DLD1 (cell line): ENCODE results near the gene CDKAL1.
"Not testable (repeated sequence)": the region's sequence is repeated elsewhere in the genome, so short reads cannot be mapped to it uniquely, and the experiment has no call there.

Experiments used
- in situ Hi-C: cut with HindIII; loops from 2 replicates; pipeline ENCODE4 v1.10.0; 2017; ENCODE audit warnings: low sequenced_read_pairs

The CDKAL1 gene

DNA sequence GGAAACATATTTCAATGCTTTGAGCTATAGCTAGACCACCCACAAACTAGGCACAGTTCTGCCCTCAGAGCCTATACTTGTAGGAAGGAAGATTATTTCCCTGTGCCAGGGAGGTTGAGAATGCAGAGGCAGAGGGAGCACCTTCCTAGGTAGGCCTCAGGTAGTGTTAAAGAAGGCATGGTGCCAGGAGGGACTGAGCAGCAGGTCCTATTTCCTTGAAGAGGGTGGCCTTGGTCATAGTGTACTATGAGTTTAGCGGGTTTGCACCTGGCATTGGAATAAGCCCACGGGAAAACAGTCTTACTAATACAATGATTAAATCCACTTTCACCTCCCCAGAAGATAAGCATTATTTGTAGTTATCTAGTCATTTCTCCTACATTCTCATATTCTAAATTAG lies 375.4 kb downstream of the CDKAL1 start:
- in situ Hi-C loops = no loop called here

DNA sequence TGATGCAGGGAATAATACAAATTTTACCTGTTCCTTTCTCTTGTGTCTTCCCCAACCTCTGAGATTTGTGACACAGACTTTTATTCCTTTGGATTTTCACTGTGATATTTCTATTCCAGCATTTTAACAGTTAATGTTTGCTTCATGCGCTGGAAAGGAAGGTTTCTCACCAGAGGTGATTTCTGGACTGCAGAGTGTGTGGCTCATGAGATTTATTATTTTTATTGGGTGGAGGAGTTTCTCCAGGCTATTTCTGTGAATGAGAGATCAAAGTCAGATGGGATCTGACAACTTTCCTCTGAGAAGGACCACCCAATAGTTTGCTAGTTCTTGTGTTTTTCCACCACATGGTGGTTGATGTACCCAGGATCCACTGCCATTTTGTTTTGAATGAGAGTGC lies 377.5 kb downstream of the CDKAL1 start:
- in situ Hi-C loops = no loop called here

DNA sequence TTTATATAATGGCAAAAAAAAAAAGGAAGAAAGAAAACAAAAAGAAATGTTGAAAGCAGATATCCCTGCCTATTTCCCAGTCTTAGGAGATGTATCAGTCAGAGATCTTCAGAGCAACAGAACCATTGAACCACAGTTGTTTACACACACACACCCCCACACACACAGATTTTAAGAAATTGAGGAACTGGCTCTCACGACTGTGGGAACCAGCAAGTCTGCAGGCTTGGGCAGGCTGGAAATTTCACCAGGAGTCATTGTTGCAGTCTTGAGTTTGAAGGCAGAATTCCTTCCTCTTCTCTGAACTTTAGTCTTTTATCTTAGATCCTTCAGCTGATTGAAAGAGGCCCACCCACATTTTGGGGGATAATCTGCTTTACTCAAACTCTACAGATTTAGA lies 380.9 kb downstream of the CDKAL1 start:
- in situ Hi-C loops = no loop called here

DNA sequence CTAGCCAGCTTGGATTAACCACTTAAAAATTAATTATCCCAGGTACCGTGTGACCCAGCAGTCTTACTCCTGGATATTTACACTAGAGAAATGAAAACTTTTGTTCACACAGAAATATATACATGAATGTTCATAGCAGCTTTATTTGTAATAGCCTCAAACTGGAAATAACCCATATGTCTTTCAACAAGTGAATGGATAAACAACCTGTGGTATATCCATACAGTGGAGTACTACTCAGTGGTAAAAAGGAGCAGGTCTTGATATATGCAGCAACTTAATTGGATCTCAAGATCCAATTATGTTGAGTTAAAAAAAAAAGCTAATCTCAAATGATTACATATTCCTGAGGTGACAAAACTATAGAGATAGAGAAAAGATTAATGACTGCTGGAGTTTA lies 381.4 kb downstream of the CDKAL1 start:
- in situ Hi-C loops = no loop called here

DNA sequence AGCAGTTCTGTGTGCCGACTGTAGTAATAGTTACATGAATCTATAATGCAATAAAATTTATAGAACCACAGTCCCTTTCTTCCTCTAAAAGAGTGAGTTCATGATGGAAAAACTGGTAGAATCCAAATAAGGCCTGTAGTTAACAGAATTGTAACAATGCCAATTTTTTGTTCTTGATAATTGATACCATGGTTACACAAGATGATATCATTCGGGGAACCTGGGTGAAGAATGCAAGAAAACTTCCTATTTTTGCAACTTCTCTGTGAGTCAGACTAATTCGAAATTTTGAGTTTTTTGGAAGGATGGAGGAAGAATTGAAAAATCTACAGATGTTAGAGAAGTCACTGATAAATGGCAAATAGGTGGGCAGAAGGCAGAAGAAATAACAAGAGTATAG lies 381.8 kb downstream of the CDKAL1 start:
- in situ Hi-C loops = no loop called here

DNA sequence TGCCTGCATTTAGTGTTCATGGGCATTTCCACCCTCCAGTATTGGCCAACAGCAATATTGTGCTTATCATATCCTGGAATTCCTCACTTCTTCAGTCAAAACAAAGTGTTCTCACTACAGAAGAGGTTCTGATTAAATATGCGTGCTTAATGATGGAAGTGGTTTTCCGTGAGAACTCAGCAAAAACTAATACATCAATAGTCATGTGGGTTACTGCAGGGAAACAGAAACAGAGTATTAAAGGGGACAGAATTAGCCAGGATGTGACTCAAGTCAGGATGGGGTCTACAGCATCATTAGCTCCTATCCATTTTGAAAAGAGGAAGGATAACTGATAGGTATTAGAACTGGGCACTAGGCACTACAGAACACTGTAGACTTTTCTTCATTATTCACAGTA lies 384.6 kb downstream of the CDKAL1 start:
- in situ Hi-C loops = no loop called here

DNA sequence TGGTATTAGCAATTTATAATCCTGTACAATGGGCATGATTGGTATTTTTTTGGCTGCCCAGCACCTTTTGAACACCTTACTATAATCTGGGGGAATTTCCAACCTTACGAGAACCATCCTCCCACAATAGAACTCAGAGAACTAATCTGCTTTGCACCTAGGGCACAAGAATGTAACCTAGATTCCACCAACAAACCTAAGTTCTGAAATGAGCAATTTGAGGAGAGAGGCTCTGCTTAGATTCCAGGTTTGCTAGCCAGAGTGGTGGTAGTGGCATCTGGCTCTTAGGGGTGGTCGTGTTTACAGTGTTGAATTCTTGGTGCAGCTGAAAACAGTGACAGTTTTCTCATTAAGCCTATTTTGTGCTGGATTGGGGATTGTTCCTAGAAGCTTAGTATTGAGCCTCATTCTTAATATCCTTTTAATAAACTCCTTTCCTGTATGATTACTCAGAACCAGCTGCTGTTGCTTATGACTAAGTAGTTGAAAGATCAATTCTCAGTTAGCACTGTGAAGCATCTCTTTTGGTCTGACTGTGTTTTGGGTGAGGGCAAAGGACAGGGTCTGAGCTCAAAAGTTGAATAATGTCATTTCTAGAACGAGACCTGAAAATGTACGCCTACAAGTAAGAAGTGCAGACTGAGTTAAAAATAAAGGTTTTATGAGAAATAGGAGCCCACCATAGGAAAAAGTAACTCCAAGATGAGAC lies 385.6 kb downstream of the CDKAL1 start:
- in situ Hi-C loops = no loop called here

DNA sequence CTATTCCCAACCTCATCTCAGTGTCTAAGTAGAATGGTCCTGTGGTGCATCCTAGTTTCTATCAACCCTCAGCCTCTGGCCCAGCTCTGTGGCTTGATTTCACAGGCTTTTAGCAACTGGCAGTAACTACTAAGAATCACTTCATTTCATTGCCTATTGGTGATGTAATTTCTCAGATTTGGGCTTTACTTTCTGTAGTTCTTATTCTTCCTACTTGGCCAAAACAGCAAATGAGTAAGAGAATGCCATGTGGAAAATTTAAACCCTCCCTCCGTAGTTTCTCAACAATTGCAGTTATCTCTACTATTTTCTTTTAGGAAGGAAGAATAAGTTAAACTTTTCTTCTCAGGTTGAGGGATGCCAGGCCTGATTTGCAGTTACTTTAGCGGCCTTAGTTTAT lies 387.3 kb downstream of the CDKAL1 start:
- in situ Hi-C loops = no loop called here

DNA sequence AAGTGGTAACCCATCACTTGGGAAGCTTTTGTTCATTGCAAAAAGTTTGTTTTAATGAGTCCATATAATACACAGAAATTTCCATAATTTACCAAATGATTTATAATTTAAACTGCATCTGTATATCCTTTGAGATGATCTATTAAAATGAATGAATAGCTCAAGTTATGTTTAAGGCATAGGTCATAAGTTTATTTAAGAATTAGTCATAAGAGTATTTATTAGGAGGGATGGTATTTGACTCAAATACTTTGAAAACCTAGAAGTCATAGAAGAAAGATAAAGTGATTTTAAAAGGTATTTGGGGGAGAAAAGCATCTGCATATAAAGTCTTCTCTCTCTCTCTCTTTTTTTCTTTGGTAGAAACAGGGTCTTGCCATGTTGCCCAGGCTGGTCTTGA lies 388.5 kb downstream of the CDKAL1 start:
- in situ Hi-C loops = no loop called here

DNA sequence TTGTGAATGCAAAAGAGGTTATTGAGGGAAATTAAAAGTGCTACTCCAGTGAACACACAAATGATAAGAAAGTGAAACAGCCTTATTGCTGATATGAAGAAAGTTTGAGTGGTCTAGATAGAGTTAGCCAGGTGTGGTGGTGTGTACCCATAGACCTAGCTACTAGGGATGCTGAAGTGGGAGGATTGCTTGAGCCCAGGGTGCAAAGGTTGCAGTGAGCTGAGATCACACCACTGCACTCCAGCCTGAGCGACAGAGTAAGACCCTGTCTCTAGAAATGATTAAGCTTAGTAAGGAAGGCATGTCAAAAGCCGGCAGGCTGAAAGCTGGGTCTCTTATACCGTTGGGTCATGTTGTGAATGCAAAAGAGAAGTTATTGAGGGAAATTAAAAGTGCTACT lies 389.8 kb downstream of the CDKAL1 start:
- in situ Hi-C loops = not testable (repeated sequence)

DNA sequence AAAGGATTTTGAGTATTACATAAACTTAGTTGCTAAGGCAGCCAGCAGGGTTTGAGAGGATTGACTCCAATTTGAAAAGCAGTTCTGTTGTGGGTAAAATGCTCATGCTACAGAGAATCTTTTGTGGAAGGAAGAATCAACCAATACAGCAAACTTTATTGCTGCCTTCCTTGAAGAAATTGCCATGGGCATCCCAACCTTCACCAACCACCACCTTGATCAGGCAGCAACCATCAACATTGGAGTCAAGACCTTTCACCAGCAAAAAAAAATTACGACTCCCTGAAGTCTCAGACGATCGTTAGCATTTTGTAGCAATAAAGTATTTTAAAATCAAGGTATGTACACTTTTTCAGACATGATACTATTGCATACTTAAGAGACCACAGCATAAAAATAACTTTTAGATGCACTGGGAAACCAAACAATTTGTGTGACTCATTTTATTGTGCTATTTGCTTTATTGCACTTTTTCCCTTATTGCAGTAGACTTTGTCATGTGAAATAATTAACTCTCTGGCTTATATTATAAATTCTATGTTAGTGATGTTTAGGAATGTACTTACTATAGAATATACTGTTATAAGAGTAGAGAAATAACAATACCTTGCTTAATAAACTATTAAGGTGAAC lies 390.8 kb downstream of the CDKAL1 start:
- in situ Hi-C loops = no loop called here

DNA sequence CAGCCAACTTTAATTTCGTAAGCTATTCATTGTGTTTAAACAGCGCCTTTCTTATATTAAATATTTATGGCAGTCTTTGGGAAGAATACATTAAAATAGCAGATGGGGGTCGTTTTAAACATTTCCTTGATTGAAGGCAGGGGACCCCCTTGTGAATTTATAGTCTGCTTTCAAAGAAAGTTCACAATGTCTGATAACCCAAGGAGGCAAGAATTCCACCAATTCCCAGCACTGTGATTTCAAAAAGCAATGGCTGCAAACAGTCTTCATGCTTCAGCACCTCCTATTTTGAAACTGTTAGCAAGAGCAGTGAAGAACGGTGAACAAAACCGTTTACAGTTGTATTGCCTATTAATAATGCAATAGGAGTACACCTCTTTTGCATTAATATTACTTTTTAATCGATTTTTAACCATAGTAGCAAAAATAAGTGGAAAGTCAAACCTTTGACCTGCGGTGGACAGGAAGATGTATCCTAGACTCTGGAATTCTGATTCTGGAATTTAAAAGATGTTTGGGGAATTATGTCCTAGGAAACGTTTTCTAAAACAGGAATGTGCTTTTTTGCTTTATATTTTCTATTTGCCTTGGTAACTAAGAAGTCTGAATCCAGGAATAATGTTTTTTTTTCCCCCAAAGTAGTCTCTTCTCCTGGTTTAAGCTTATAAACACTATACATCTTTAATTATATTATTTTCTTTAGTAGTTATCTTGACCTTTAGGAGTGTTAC lies 393.0 kb downstream of the CDKAL1 start:
- in situ Hi-C loops = no loop called here

DNA sequence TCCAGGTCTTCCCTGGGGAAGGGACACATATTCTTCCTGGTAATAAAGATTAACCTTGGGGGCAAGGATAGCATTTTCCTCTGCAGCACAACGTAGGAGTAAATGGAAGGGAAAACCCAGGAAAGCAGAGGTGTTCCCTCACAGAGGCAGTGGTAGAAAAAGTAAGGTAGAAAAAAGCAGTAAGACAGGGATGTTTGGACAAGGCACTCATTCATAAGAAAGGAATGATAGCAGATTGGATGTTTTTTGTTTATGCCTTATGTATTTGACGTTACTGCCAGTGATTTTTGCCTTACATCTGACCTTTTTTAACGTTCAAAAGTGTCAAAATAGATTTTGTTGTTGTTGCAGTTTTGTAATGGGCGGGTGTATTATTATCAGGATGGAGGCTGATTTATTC lies 395.0 kb downstream of the CDKAL1 start:
- in situ Hi-C loops = no loop called here

DNA sequence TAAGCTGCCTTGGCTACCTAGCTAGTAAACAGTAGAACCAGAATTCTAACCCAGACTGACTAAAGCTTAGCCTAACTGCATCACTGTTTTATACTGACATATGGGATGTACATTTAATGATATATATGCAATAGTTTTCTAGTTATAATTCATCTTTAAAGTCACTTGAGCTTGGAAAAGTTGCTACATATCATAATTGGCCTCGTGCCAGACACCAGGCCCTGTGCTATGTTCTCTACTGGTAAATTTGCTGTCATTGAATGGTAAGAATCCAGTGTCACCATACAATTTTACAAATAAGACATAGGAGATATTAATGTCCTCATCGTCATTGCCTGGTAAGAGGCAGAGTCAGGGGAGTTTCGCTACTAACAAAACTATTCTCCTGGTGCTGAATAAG lies 396.8 kb downstream of the CDKAL1 start:
- in situ Hi-C loops = no loop called here

DNA sequence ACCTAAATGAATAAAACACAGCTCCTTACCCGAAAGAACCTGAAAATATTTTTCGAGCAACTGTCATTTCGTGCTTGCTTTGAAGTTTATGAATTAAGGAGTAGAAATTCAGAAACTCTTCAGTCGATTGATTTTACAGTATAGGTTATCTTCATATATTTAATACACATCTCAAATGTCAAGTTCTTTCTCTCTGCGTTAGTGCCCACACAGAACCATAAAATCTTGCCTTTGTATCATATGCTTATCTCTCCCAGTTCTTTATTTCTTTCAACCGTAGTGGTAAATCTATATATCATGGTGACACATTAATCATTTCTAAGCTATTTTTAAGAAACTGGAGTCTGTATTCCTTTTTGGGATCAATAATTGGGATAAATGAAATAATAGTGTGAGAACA lies 397.5 kb downstream of the CDKAL1 start:
- in situ Hi-C loops = no loop called here

DNA sequence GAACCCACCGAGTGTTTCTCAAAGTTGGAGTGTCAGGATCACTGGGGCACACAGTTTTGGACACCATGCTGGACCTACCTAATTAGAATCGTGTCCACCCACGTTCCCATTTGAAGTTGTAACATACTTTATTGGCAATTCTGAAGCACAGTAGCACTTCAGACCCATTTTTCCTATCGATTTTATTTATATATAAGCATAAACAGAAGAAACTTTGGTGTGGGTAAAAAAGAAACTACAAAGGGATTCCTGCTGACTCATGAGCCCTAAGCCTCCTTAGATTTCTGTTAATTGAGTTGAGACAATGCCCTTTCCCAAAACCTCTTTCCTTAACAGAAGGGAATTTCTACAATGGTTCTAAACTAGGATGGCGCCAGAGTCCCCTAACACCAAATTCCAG lies 398.0 kb downstream of the CDKAL1 start:
- in situ Hi-C loops = no loop called here

DNA sequence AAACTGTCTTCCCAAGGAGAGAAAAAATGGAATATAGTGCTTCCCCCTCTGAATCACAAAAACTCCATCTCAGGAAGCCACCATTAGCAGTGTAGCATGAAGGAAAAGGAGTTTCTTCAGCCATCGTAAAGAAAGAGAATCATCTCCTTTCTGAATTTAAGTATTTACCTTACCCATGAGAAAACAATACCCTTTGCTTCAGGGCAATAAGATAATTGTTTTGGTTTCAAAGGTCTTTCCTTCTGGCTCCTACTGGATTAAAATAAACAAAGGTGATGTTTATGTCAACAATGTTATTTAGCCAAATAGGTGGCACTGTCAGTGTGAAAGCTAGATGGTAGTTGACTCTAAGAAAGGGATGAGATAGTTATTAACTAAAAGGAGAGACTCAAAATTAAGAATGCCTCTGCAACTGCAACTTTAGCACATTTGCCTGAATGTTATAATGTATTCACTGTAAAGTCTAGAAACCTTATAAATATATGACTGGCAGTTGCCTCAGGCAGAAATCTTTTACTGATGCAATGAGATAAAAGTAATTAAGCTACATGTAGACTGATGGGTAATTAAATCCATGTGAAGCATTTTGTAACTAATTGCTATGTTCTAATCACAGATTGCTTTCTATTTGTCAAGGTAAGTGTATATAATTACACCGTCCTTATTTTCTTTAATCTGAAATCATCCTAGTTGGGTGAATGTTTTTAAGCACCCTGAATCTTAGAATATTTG lies 399.0 kb downstream of the CDKAL1 start:
- in situ Hi-C loops = no loop called here

DNA sequence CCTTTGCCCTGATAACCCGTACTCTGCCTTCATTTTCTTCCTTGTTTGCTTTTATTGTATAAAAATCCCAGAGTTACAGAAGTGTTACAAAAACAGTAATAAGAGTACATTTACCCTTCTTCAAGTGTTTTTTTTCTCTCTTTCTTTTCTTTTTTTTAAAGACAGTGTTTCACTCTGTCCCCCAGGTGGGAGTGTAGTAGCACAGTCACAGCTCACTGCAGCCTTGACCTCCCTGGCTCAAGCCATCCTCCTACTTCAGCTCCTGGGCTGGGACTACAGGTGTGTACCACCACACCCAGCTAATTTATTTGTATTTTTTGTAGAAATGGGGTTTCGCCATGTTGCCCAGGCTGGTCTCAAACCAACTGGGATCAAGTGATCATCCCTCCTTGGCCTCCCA lies 402.7 kb downstream of the CDKAL1 start:
- in situ Hi-C loops = no loop called here

DNA sequence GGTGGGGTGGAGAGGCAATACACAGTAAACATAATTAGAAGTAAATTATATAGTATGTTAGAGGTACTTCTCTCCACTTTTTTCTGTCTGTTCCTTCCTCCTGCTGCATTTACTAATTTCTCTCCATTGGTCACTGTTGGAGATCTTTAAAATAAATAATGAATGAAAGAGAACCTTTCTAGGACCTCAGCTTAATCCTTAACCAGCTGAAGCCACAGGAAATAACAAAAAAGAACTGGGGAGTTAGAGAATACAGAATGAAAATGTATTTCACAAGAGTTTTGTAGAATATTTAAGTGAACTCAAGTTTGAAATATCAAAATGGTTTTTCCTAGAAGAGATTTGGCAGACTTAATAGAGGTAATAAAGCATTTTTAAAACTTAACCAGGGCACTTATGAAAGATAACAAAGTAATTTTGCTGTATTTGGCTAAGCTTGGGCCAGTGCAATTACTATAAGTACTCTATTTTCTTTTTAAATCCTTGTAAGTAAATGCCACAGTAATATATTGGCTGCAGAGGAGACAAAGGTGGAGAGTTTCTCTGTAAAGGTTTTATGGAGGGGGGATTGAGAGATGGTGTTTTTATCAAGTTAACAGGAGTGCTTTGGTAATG lies 405.0 kb downstream of the CDKAL1 start:
- in situ Hi-C loops = no loop called here

DNA sequence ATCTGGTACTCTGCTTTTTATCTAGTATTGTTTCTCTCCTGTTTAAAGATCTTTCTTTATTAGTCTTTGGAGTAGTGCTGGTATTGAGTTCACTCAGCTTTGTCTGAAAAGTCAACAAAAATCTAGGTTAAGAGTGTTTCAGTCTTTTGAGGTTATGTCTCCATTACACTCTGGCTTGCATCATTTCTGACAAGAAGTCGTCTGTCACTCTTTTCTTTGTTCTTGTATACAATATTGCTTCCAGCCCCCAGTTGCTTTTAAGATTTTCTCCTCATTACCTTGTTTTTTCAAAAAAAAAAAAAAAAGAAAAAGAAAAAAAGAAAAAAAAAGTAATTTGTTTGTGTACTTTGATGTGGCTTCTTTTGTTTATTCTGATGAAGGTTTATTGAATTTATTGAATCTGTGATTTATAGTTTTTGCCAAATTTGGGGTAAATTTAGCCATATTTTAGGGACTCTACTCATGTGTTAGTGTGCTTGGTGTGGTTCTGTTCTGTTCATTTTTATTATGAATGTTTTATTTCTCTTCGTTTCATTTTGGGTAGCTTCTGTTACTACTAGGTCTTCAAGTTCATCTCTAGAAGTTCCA lies 408.9 kb downstream of the CDKAL1 start:
- in situ Hi-C loops = no loop called here

DNA sequence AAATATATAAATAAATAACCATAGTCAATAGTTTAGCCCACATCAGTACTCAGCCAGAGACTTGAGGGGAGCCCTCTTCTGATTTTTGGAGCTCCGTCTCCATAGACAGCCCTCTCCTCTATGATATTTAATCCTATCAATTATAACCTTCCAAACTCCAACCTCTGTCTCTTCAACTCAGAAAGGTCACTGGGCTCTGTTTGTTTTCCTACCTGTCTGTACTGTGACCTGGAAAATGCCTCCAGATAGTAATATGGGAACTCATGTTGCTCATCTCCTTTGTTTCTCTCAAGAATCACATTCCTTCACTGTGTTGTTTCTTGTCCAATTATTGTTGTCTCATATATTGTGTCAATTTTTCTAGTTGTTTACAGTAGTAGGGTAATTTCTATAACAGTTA lies 409.7 kb downstream of the CDKAL1 start:
- in situ Hi-C loops = no loop called here
